GM13976 (cell line): Measurements from ENCODE around the gene CHFR.
"Not testable (repeated sequence)": the region's sequence is repeated elsewhere in the genome, so short reads cannot be mapped to it uniquely, and the experiment has no call there.

ENCODE experiments used
- DNase-seq: peaks from one replicate; pipeline ENCODE4 v3.0.0; 2012; ENCODE audit warnings: low spot score
- CTCF ChIP-seq: IDR thresholded peaks from 2 replicates; pipeline ENCODE4 v1.5.1; 2012; ENCODE audit warnings: borderline replicate concordance, mild to moderate bottlenecking; ENCODE audit not compliant: insufficient read depth; ENCODE audit errors: extremely low read depth, missing control alignments, control extremely low read depth
- in situ Hi-C: fragments of 300-500 bp; cut with MboI; formaldehyde crosslinking; loops from one replicate; pipeline ENCODE4 v1.12.0; 2022; ENCODE audit warnings: low sequenced_read_pairs, mixed read lengths, inconsistent platforms; ENCODE audit not compliant: unreplicated experiment

CHFR gene

GRCh38 chr12:132798836-132799235 is 88.6 kb downstream of the CHFR start:
- no peak for DNase-seq
- no peak for TF ChIP-seq CTCF
- in situ Hi-C loops: no loop called here

DNA sequence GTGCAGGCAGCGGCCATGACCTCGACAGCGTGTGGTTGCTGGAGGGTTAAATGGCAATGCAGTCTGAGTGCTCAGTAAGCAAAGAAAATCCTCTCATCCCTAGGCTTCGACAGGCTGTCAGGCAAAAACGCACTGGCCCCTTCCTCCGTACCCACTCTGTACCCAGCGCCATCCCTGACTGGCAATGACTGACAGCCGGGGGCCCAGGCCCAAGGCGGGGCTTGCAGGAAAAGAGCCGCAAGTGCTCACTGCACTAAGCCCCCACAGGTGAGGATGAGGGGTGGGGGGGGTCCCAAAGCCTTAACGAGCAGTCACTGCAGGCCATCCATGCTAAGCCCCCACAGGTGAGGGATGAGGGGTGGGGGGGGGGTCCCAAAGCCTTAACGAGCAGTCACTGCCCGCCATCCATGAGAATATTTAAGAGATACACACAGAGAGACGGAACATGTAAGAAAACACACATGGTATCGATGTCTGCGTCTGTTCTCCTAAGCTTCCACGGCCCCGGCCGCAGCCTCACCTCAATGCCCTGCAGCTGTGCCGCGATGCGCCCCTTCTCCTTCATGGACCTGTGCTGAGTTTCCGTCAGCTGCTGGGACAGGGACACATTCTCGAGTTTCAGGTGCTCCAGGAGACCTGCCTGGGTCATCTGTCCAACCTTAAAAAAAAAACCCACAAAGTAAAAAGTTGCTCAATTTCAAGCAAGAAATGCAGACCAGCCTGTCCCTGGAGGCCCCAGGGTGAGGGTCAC is 89.4 kb downstream of the CHFR start:
- in situ Hi-C loops: no loop called here
- DNase-seq: no peak
- no peak for TF ChIP-seq CTCF

- in situ Hi-C loops: no loop called here
- no peak for DNase-seq
- TF ChIP-seq CTCF: no peak
Measured at GRCh38 chr12:132795847-132796246, 91.6 kb downstream of the CHFR start.

DNA sequence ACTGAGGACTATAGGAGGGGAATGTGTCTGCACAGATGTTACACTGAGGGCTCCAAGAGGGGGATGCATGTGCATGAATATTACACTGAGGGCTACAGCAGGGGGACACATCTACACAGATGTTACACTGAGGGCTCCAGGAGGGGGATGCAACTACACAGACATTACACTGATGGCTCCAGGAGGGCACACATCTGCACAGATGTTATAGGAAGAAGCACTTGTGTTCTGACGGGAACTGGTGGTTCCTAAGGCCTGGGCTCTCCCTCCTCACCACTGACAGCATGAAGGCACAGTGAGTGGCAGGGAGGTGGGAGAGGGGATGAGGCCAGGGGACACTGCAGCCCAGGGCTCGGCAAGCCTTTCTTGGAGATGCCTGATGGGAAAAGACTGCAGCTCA is 95.5 kb downstream of the CHFR start:
- in situ Hi-C loops, DNase-seq: not testable (repeated sequence)

- no peak for DNase-seq
- TF ChIP-seq CTCF: no peak
- in situ Hi-C loops: no loop called here
Measured at GRCh38 chr12:132789099-132789471, 98.3 kb downstream of the CHFR start.

GRCh38 chr12:132788375-132789098 is 98.9 kb downstream of the CHFR start:
- in situ Hi-C loops: no loop called here
- no peak for DNase-seq

More at GRCh38 chr12:132788375-132789098, 98.9 kb downstream of the CHFR start:
- no peak for TF ChIP-seq CTCF
